ENCODE results near the gene HMGA1. TPM values are rescaled to one million over a fixed set of nuclear protein-coding genes. Genes with fewer than 3 reads are reported as not detected.

Gene HMGA1
- total RNA-seq (100 to 1,000 TPM in 3 of 4 donors, 10 to 100 TPM in 1; 83.5 to 151 (median 128) TPM), polyA plus RNA-seq (100 to 1,000 TPM; 111 to 389 (median 205) TPM)
- long read RNA-seq, donor 1, transcript HMGA1-201 (6 exons, 1,920 nt), result major isoform, 17 of 55 reads
- long read RNA-seq, donor 1, transcript HMGA1-204 (6 exons, 1,887 nt), result minor isoform, 15 of 55 reads
- long read RNA-seq, donor 1, partial matches to known transcripts, result 21 of 55 reads
- long read RNA-seq, donor 1, other reads (novel, unspliced or antisense), result 0 of 55 reads
- long read RNA-seq, donor 2, transcript HMGA1-205 (5 exons, 2,159 nt), result minor isoform, 6 of 123 reads
- long read RNA-seq, donor 2, transcript HMGA1-201 (6 exons, 1,920 nt), result major isoform, 51 of 123 reads
- long read RNA-seq, donor 2, transcript HMGA1-204 (6 exons, 1,887 nt), result minor isoform, 23 of 123 reads
- long read RNA-seq, donor 2, partial matches to known transcripts, result 32 of 123 reads
- long read RNA-seq, donor 2, other reads (novel, unspliced or antisense), result 6 of 123 reads

- DNase-seq (peak; percentile 91 to 95), ATAC-seq (peak; percentile 93 to 96 (median 95))
- no peaks in the 10 kb centered on the region for H3K9me3 ChIP-seq
- TF ChIP-seq CTCF (IDR thresholded peaks at IDR 0.05), result no peak
- H3K4me3 ChIP-seq, result peak within 1 kb of the TSS; percentile 91
- peaks cover 0 to 14% of the 10 kb centered on the region in 2 donors for H3K36me3 ChIP-seq (ENCODE audit: insufficient read depth in 1 of 2, low read depth in 1 of 2)
- H3K27ac ChIP-seq, result peak within 1 kb of the TSS; percentile 96
- H3K4me1 ChIP-seq, result no peaks in the 10 kb centered on the region
- 3 to 5% (median 5%) methylated on average over 65 to 91 of the region's 91 CpGs for WGBS, 3 donors
- H3K27me3 ChIP-seq (ENCODE audit: insufficient read depth in 3 of 3, low read length in 2 of 3), result no peaks in the 10 kb centered on the region
- intact Hi-C loops (cut with DNase I), result loop anchor here (5.0 kb wide), 1 partner anchor 39 kb away; no protein-coding TSS in a partner anchor
These were observed at the start of gene HMGA1 for GRCh38 chr6:34236443-34237315. TSS of gene HMGA1 (plus strand) at chr6:34236873. CDS start at chr6:34240781, 3,908 bp downstream.

GRCh38 chr6:34189806-34190503, 46.7 kb upstream of the HMGA1 start:
- Histone ChIP-seq H3K4me1 (no peaks in the 10 kb centered on the region), H3K9me3 (no peaks in the 10 kb centered on the region), H3K27ac (no peak overlapping the region), H3K36me3 (ENCODE audit: insufficient read depth in 1 of 2, low read depth in 1 of 2) (no peaks in the 10 kb centered on the region), H3K4me3 (no peak overlapping the region), H3K27me3 (ENCODE audit: insufficient read depth in 3 of 3, low read length in 2 of 3) (no peaks in the 10 kb centered on the region)
- no peak for ATAC-seq
- no peak for TF ChIP-seq CTCF (IDR thresholded peaks at IDR 0.05)
- intact Hi-C loops (cut with DNase I), result no loop called here
- WGBS, 3 donors, result 72 to 76% (median 76%) methylated on average over 12 of the region's 12 CpGs
- DNase-seq, result no peak

GRCh38 chr6:34190504-34191122, 46.1 kb upstream of the HMGA1 start:
- WGBS, 3 donors, result 77 to 82% (median 81%) methylated on average over 14 of the region's 14 CpGs
- Histone ChIP-seq H3K27ac (no peak overlapping the region), H3K4me3 (no peak overlapping the region), H3K4me1 (no peaks in the 10 kb centered on the region), H3K36me3 (ENCODE audit: insufficient read depth in 1 of 2, low read depth in 1 of 2) (no peaks in the 10 kb centered on the region), H3K9me3 (no peaks in the 10 kb centered on the region), H3K27me3 (ENCODE audit: insufficient read depth in 3 of 3, low read length in 2 of 3) (no peaks in the 10 kb centered on the region)
- intact Hi-C loops (cut with DNase I), result no loop called here
- no peak for TF ChIP-seq CTCF (IDR thresholded peaks at IDR 0.05)
- no peak for DNase-seq
- ATAC-seq, result no peak

- no peak for DNase-seq
These were observed 41.9 kb upstream of the HMGA1 start for GRCh38 chr6:34194772-34195171.

More at GRCh38 chr6:34194772-34195171, 41.9 kb upstream of the HMGA1 start:
- Histone ChIP-seq H3K27me3 (ENCODE audit: insufficient read depth in 3 of 3, low read length in 2 of 3) (no peaks in the 10 kb centered on the region), H3K4me3 (no peak overlapping the region), H3K36me3 (ENCODE audit: insufficient read depth in 1 of 2, low read depth in 1 of 2) (no peaks in the 10 kb centered on the region), H3K27ac (no peak overlapping the region), H3K4me1 (no peaks in the 10 kb centered on the region), H3K9me3 (no peaks in the 10 kb centered on the region)
- TF ChIP-seq CTCF (IDR thresholded peaks at IDR 0.05), result no peak
- no peak for ATAC-seq
- WGBS, 3 donors, result 85 to 88% (median 87%) methylated on average over 3 of the region's 3 CpGs
- intact Hi-C loops (cut with DNase I), result loop anchor here (5.0 kb wide), 1 partner anchor 43 kb away; the partner anchor contains the start of gene HMGA1 (in 2 of the 2)
